LHCN-M2 (cell line): ENCODE data around the gene MGST2. TPM values are rescaled to one million over a fixed set of nuclear protein-coding genes. Genes with fewer than 3 reads are reported as not detected.
A peak's percentile ranks its signal among the peaks of the same experiment; 100 is the strongest.
"Not testable (repeated sequence)": the region's sequence is repeated elsewhere in the genome, so short reads cannot be mapped to it uniquely, and the experiment has no call there.

ENCODE experiments used
- DNase-seq: peaks from one replicate; pipeline ENCODE4 v3.0.0-alpha.2; 2012; ENCODE audit warnings: low read depth
- polyA plus RNA-seq: library from polyadenylated mRNA; unstranded; fragments of >200 nt; gene quantifications from one replicate; pipeline ENCODE4 v1.2.1, GENCODE V29; 2012; ENCODE audit warnings: missing spikeins
- total RNA-seq: library from RNA; depleted of rRNA; stranded (reverse); fragments of >200 nt; gene quantifications from 2 replicates; pipeline ENCODE4 v1.2.3, GENCODE V29; 2014; rRNA removed

Gene MGST2
- 5.0 and 9.9 TPM in 2 replicates for total RNA-seq
- 13.5 TPM for polyA plus RNA-seq

GRCh38 chr4:139665690-139666529, at the start of gene MGST2:
Gene MGST2 (plus strand): TSS chr4:139665819. CDS start chr4:139666020, 201 bp downstream.
- peak; percentile 57 for DNase-seq

- DNase-seq: no peak
These were observed 47.7 kb upstream of the MGST2 start for GRCh38 chr4:139617702-139618490.

DNA sequence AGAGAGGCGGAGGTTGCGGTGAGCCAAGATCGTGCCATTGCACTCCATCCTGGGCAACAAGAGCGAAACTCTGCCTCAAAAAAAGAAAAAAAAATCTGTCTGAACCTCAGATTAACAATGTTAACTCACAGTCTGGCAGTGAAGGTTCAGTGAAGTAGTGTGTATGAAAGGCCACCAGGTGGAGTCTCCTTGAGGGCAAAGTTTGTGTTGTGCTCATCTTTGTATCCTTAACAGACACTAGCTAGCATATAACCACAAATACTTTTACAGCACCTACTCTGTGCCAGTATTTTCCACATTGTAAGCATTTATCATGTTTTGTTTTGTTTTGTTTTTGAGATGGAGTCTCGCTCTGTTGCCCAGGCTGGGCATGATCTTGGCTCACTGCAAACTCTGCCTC, 46.0 kb upstream of the MGST2 start:
- peak; percentile 29 for DNase-seq

- DNase-seq: no peak
These were observed 42.7 kb upstream of the MGST2 start for GRCh38 chr4:139622901-139623381.

DNA sequence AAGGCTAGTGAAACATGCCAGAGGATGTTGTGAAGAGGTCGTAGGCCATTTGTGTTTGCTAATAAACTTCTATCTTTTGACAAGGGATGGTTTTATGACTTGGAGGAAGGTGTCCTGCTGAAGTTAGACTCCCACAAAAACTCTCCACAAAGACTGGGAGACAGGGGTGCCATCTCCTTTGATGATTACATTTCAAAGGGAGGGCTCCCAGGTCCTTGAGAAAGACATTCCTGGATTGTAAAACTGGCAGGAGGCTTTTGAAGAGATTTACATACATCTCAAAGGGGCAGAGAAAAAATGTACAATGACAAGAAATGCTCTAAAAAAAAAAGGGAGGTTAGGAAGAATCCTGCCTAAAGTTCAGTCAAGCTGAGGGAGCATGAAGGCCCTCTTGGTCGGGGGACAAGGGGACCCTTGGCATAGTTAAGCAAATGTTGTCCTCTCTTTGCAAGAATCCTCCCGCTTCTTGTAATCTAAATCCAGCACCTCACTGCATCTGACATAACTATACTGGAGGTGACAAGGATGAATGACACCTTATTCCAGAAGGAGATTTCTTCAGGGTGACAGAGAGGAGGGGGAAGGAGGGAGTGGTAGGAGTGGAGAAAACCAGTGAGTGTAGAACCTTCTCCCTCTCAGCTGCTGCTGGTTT, 41.1 kb upstream of the MGST2 start:
- no peak for DNase-seq

- DNase-seq: no peak
These were observed 40.5 kb upstream of the MGST2 start for GRCh38 chr4:139625093-139625455.

DNA sequence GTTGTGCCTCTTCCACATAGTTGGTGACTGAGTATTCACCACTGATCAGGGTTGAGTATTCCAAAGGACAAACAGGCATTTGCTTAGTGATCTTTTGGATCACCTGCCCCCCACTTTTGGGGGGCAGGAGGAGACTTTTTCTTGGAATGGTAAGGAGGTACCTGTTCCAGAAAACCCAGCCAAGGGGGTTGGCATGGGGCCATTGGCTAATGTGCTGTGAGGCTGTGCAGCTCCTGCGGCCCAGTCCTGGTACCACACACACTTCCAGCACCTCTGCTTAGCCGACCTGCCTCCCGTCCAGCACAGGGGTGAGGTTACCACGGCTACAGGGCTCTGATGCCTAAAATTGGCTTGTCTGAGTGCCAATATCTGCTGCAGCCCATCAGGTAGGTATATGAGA, 40.1 kb upstream of the MGST2 start:
- no peak for DNase-seq

GRCh38 chr4:139628184-139629012, 37.2 kb upstream of the MGST2 start:
- DNase-seq: no peak

- no peak for DNase-seq
These were observed 36.0 kb upstream of the MGST2 start for GRCh38 chr4:139629436-139630125.

GRCh38 chr4:139630126-139630495, 35.5 kb upstream of the MGST2 start:
- DNase-seq: no peak

GRCh38 chr4:139630991-139631390, 34.6 kb upstream of the MGST2 start:
- DNase-seq: no peak

DNA sequence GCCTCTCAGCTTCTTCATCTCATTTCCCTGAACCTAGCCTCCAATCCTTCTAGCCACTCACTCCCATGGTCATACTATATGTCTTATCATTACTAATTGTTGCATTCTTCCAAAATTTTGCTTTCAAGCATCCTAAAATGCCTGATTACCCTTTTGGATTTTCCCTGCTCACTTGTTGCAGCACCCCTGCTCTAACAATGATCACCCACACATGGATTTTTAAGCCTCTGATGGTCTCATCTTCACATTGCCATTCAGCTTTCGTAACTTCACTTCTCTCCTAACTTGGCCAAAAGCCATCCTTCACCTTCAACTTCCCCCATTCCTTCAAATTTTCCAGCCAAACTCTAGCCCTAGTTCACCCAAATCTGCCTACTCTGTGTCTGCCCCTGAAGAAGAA, 33.8 kb upstream of the MGST2 start:
- DNase-seq: no peak

DNA sequence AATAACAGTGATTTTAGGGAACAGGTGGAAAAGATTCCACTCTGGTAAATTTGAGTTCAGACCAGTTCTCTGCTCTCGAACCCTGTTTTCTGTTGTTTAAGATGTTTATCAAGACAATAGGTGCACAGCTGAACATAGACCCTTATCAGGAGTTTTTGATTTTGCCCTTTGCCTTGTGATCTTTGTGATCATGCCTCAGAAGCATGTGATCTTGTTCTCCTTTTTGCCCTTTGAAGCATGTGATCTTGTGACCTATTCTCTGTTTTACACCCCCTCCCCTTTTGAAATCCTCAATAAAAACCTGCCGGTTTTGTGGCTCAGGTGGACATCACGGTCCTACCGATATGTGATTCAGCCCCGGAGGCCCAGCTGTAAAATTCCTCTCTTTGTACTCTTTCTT, 32.9 kb upstream of the MGST2 start:
- not testable (repeated sequence) for DNase-seq

- no peak for DNase-seq
These were observed 32.4 kb upstream of the MGST2 start for GRCh38 chr4:139633195-139633594.

GRCh38 chr4:139633661-139634060, 32.0 kb upstream of the MGST2 start:
- no peak for DNase-seq

DNA sequence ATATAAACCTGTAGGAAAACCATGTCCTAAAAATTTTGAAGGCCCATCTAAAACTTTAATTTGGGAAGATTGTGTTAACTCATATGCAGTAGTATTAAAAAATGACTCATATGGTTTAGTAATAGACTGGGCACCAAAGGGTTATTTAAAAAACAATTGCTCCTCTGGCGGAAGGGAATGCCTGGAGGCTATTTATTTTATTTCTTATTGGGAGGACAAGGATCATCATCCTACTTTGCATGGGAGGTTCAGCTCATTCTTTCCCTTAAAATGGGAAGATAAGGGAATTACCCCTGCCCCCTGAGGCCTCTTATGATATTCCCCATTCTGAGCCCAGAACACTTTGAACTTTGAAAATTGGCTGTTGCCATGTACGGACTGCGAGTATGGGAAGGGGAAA, 29.7 kb upstream of the MGST2 start:
- DNase-seq: no peak

- not testable (repeated sequence) for DNase-seq
These were observed 27.3 kb upstream of the MGST2 start for GRCh38 chr4:139638306-139638705.

DNA sequence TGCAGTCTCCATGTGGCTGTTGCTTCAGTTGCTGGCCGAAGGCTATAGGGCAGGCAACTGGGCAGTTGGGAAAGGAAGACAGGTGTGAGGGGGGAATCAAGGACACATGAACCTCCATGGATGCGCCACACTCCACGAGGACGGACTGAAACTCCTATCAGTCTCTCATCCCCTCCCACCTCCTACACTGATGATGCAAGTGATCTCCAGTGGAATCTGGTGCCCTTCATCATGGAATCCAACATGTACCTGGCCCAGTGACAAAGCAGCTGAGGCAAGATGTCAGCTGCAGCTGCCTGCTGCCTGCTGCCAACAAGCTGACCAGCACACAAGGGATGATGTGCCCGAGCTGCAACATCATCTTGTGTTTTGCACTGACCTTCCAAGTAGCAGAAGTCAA, 26.0 kb upstream of the MGST2 start:
- DNase-seq: no peak

GRCh38 chr4:139641218-139641617, 24.4 kb upstream of the MGST2 start:
- no peak for DNase-seq

DNA sequence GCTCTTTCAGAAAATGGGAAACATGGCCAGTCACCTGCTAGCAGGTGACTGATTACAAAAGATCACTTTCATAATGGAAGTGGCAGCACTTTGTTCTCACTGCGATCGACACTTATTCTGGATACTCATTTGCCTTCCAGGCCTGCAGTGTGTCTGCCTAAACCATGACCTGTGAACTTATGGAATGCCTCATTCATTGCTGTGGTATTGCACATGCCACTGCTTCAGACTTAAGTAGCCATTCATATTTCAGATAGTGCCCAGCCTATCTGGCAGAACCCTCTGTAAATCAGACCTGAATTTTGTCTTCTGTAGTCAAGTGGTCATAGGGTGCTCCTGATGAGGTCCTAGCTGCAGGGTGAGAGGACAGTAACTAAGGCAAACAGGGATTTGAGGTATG, 23.3 kb upstream of the MGST2 start:
- DNase-seq: peak; percentile 39
